Panc1 (cell line): ENCODE data around the gene CYP24A1.

Source experiments
- CTCF ChIP-seq: fragments of 450-650 bp; IDR thresholded peaks from 2 replicates; pipeline ENCODE4 v1.5.1; 2017; ENCODE audit warnings: mild to moderate bottlenecking
- POLR2AphosphoS5 ChIP-seq: IDR thresholded peaks from 2 replicates; pipeline ENCODE4 v1.6.1; 2012; ENCODE audit warnings: mild to moderate bottlenecking, low read depth, low read length, moderate library complexity
- REST ChIP-seq, 2 experiments: IDR thresholded peaks; 2 replicates each; pipeline ENCODE4 v1.6.1; 2011 to 2012; ENCODE audit warnings: low read depth in 2 of 2, control low read depth in 1 of 2, low read length in 1 of 2, mild to moderate bottlenecking in 1 of 2, moderate library complexity in 1 of 2; ENCODE audit not compliant: insufficient read depth in 1 of 2
- SIN3A ChIP-seq: IDR thresholded peaks from 2 replicates; pipeline ENCODE4 v1.6.1; 2012; ENCODE audit warnings: low read depth, mild to moderate bottlenecking, low read length, moderate library complexity, borderline replicate concordance; ENCODE audit not compliant: insufficient read depth

GRCh38 chr20:54205450-54205849 is 31.7 kb upstream of the CYP24A1 start:
- TF ChIP-seq POLR2AphosphoS5 (no peak), CTCF (no peak), SIN3A (no peak), REST (IDR thresholded peaks at IDR 0.05; ENCODE audit: insufficient read depth in 1 of 2, low read depth in 2 of 2, low read length in 1 of 2) (no peak)
